DMS 273 (cell line): Measurements from ENCODE around the gene ASCL2.

ENCODE experiments used
- DNase-seq: peaks from one replicate; lab custom pipeline; 2025; ENCODE audit not compliant: unreplicated experiment; lab: John Stamatoyannopoulos, UW

Gene ASCL2, protein sequence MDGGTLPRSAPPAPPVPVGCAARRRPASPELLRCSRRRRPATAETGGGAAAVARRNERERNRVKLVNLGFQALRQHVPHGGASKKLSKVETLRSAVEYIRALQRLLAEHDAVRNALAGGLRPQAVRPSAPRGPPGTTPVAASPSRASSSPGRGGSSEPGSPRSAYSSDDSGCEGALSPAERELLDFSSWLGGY

DNA sequence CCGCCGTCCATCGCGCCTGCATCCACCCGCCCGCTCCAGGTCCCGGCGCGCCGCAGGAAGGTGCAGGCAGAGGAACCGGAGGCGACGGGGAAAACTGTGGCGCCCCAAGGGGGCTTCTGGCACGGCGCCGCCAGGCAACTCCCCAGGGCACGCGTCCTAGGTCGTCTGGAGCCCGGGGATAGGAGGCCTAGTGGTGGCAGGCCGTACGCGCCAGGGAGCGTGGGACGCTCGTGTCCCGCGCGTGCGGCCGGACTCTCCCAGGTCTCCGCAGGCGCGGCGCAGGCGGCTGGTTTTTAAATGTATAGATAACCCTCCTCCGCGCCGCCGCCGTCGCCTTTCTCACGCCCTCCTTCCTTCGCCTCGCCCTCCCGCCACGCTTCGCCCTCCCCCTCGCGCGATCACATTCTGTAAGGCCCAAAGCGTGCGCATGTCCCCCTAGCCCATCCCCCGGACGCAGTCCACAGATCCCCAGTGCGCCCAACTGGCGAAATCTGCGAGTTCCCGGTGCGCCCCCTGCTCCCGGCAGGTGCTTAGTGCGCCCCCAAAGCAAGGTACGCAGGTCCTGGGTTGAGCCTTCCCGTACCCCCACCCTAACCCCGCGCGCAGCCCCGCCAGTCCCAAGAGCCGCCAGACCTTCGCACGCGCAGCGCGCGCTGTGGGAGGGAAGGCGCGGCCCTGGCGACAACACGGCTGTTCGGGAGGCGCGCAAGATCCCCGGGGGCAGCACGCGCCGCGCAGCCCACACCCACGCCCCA lies at the start of gene ASCL2:
ASCL2 (minus strand) TSS at position 267 of the 755 bp plus-strand sequence; CDS start at position 11, 256 bp downstream.
- peak; percentile 38 for DNase-seq

DNA sequence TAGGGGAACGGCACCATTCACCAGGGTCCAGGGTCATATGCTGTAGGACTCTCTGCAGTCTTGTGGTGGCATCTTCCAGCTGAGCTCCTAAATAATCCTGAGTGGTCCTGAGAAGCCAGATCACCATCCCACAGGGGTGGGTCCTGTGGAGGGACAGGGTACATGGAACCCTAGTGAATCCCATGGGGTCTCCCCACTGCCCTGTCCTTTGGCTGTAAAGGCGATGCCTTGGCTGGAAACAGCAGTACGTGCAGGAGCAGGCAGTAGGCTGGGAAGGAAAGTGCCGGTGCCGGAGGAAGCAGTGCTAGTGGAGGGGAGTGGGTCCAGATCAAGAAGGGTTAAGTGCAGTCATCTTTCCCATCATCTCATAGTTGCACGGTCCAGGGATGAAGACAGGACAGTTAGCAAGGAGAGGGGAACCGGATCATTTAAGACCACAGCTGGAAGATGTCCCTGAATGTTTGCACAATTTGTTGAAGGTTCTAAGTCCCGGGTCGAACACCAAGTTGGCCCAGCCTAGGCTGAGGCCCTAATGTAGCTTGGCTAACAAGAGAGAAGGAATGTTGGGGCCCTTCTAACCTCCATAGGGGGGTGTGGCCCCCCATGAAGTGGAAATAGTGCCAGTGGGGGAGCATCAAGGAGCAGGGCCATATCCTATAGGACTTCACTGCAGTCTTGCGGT lies 49.5 kb upstream of the ASCL2 start:
- DNase-seq = no peak

DNA sequence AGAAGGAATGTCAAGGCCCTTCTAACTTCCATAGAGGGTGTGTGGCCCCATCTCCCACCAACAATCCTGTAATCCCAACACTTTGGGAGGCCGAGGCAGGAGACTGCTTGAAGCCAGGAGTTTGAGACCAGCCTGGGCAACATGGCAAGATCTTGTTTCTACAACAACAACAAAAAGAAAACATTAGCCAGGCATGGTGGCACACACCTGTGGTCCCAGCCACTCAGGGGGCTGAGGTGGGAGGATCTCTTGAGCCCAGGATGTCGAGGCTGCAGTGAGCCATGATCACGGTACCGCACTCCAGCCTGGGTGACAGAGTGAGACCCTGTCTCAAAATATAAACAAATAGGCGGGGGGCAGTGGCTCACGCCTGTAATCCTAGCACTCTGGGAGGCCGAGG lies 48.3 kb upstream of the ASCL2 start:
- DNase-seq = no peak

DNA sequence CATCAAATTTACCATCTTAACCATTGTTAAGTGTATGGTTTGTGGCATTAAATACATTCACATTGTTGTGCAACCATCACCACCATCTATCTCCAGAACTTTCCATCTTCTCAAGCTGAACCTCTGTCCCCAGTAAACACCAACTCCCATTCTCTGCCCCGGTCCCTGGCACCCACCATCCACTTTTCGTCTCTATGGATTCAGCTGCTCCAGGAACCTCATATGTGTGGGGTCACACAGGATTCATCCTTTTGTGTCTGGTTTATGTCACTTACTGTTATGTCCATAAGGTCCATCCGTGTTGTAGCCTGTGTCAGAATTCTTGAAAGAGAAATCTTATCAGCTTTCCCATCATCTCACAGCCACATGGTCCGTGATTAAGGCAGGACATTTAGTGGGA lies 47.7 kb upstream of the ASCL2 start:
- DNase-seq = no peak

DNA sequence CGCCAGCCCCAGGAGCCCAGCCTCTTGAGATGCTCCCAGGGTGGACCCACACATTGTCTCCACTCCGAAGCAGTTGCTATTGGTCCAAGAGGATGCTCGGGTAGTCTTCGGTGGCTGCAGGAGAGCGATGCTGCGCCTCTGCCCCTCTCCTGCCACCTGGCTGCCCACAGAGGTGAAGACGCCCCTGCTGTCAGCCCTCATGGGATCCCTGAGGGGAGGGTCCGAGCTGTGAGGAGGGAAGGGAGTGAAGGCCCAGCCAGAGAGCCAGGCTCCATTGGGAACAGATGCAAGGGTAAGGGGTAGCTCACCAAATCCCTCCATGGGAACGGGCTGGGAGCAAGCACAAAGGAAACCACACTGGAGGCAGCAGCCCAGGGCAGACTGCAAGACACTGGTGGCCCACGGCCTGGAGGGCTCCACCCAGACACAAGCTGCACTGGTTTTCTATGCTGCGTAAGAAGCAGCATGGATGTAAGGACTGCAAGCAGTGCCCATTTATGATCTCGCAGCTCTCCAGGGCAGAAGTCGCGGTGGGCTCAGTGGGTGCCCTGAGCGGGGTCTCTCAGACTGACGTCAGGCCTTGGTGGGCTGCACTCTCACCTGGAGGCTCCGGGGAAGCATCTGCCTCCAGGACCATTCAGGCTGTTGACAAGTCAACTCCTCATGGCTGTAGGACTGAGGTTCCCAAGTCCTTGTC lies 47.1 kb upstream of the ASCL2 start:
- DNase-seq = no peak

DNA sequence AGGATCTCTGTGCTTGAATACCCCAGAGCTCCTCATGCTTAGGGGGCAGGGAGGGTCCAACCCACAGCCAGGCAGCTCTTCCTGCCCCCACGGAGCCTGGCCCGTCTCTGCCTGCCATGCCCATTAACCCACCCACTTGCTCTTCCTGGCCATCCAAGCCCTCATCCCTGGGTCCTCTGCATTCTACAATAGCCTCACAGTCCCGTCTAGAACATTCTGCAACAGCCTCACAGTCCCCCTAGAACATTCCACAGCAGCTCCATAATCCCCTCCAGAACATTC lies 46.5 kb upstream of the ASCL2 start:
- DNase-seq = no peak

DNA sequence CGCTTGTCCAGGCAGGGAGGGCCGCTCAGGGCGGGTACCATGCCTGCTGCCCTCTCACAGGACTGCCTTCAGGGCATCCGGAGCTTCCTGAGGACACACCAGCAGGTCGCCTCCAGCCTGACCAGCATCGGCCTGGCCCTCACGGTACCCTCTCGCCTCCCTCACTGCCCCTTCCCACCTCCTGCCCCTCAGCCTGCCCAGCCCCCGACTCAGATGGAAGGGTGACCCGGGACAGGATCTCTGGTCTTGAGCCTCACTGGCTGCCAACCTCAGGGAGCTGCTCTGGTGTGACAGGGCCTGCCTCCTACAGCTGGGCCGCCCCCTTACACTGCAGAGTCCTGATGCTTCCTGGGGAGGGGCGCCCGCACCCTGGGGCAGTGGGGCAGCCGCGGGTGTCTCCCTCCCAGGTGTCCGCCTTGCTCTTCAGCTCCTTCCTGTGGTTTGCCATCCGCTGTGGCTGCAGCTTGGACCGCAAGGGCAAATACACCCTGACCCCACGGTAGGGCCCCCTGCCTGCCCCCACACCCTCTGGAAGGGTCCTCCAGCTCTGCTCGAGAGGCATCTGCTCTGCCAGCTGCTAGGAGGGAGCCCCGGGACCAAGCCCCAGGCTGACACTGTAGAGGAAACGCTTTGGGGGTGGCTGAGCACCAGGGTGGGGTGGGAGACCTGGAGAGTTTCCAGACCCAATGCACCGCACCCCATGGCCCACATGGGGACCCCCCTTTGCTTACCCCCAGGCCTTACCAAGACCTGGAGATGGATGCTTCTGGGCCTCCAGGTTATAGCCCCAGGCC lies 46.0 kb upstream of the ASCL2 start:
- no peak for DNase-seq

DNA sequence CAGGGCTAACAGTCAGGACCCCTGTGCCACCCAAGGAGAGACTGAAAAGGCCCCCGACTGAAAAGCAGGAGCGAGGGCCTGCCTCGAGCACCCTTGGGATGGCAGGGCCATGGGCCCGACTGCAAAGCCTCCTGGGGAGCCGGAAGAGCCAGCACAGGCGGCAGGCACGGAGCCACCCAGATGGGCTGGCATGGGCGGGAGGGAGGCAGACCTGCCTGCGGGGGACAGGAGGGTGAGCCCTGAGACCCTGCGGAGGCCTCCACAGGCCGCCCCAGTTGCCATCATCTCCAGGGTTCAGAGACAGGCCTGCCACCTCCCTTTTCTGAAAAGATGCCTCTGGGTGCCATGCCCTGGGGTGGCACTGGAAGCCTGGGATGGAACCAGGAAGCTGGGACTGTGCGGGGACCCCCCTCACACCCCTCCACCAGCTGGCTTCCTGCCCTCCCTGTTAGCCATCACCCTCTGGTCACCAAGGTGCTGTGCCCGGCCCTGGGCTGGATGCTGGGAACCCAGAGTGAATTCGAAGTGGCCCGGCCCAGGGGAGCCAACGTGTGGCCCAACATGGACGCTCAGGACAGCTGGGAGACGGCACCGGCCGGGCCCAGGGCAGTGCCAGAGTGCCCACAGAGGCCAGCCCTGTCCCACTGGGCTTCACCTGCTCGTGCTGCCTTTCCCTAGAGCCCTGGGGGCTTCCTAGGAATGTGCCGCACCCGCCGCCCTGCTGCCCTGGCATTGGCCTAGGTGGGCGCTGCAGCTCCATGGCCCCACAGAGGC lies 45.2 kb upstream of the ASCL2 start:
- DNase-seq = no peak

DNA sequence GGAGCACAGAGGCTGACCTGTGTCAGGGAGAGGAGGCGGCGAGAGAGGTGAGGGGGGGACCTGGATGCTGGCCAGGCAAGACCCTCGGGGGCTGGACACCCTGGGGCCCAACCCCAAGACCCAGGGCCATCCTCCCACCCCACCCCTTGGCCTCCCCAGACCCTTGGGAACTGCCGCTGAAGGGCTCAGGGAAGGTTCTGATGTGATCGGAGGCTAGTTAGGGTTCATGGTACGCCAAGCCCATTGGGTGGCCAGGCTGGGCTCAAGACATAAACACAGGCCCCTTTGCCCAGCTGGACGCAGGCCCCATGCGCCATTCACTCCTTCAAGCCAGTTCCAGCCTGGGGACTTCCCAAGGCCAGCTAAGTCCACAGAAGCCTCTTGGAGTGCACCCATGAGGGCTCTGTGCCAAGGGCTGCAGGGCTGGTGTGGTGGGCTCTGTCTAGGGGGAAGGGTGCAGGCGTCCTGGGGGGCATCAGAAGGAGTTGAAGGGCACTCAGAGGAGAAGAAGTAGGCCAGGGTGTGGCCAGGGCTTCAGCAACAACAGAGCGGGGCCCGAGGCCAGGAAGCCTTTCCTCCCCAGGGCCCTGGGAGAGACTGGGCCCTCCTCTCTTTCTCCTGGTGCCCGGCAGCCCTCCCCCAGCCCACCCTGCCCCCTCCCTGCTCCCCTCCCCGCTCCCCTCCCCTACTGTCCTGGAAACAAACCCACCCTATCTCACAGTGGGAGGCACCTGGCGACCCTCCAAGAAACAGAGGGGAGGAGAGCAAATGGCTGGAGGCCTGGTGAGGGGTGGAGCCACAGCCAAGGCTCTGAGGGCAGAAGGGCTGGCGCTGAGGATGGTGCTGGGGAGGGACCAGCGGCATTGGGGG lies 44.4 kb upstream of the ASCL2 start:
- peak; percentile 86 for DNase-seq

DNA sequence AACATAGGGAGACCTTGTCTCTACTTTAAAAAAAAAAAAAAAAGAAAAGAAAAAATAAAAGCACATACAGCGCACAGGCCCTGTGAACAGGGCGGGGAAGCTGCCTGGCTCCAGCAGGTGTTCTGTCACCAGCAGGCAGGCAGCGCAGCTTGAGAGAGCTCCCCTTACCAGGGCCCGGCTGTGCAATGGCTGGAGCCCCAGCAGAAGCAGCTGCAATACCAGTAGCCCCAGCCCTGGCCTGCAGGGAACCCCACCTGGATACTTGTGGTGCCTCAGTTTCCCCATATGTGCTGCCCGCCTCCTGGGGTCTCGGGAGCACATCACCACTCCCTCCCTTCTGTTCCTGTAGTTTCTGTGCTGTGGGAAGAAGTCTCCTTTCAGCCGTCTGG lies 43.7 kb upstream of the ASCL2 start:
- DNase-seq = no peak

DNA sequence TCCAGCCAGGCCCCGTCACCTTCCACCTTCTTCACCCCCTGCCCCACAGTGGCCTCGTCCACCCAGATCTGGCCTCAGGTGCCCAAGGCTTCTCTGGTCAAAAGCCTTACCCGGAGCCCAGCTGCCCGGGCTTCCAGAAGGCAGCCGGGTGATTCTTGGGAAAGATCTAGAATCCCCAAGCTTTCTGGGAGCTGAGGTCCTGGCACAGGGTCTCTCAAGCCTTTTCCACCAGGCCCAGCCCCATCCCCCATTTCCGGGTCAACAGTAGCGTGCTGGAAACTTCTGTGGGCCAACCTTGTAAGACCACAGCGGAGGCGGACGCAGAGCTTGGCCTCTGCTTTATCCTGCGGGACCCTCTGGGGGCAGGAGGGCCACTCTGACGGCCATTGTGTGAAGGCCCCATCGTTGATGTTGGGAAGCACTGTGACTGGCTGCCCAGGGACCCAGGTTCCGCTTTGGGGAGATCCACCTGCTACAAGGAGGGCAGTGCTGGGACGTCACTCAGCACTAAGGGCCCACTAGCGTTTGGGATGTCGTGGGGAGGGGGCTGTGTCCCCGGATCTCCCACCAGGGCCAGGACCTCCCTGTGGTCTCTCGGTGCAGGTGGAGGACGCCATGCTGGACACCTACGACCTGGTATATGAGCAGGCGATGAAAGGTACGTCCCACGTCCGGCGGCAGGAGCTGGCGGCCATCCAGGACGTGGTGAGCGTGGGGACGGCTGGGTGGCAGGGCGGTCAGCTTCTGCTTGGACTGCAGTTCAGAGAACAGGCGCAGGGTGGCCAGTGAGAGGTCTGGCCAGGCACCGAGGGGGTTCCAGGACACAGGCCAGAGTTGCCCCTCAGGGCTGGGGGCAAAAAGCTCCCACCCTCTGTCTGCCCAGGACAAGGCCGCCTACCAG lies 42.9 kb upstream of the ASCL2 start:
- no peak for DNase-seq

DNA sequence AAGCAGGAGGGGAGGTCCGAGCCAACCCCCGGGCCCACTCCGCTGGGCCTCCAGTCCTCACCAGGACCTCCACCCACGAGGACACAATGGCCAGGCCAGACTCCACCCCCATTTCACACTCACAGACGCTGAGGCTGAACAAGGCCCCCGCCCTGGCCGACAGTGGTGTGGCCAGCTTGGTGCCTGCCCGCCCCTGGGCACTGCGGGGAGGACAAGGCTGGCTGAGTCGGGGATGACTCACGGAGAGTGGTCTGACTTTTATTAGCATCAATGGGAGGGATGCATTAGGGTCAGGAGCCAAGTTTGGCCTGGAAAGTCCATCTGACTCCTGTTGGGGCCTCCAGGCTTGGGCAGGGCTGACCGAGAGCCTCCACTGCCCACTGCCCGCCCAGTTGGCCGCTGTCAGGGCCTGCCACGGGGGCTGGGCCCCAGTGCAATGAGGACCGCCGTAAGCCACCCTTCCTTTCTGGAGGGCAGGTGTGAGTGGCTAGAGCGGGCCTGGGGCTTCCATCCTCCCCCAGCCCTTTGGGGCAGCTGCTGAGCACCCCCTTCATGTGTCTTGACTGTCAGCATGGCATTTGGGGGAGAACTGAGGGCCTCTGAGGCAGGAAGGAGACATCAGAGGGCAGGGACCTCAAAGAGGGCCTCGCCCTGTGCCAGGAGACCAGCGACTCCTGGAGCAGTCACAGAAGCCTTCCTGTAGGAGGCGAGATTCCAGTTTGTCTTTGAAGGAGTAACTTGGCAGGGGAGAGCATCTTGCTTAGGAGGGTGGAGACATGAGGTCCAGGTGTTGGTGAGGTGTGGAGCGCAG lies 42.0 kb upstream of the ASCL2 start:
- DNase-seq = no peak

DNA sequence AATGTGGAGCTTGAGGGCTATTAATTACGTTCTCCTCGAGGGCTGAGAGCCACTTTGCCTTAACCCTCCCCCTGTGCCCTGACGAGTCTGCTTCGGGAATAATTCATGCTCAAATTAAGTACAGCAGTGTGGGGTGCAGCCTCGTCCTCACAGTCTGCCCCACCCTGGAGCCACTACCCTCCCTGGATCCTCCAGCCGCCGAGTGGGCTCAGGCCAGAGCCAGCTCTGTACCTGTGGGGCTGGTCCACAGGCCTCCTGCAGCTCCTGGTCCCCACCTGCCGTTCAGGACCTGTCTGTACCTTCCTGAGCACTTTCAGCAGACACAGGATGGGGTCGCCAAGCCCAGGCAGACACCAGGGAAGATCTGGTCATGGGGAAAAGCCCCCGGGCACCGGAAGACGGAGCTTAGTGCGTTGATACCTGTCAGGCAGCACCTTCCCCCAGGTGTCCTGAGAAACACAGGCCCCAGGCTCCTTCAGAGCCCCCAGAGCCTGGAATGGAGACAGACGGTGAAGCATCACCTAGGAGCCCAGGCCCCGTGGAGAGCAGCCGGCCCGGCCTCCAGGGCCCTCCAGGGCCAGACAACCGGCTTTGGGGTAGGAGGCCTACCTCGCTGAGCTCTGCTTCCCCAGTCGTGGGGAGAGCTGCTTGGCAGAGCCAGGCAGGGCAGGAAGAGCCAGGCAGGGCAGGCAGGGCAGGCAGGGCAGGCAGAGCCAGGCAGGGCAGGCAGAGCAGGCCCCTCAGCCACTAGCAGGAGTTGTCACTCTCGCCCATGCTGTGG lies 41.2 kb upstream of the ASCL2 start:
- DNase-seq = no peak

DNA sequence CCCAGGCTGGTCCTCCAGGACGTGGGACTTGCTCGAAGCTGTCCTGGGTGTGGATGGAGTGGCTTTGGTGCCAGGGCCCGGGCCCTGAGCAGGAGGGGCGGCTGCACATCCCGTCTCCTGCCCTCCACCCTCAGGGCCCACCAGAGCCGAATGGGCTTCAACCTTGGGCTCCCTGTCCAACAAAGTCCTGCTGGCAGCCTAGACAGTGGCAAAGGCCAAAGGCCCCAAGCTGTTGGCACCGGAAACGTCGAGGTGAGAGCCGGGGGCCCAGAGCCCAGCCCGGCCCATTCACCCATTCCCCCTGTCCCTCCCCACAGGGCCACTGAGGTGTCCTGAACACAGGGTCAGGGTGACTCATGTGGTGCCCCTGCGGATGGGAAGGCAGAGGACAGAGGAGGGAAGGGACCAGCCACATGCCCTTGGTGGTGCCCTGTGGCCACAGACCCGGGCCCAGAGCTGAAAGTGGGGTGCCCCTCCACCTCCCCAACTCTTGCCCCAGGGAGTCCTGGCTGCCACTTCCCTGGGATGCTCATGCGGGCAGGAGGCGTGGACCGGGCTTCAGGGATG lies 40.5 kb upstream of the ASCL2 start:
- no peak for DNase-seq

DNA sequence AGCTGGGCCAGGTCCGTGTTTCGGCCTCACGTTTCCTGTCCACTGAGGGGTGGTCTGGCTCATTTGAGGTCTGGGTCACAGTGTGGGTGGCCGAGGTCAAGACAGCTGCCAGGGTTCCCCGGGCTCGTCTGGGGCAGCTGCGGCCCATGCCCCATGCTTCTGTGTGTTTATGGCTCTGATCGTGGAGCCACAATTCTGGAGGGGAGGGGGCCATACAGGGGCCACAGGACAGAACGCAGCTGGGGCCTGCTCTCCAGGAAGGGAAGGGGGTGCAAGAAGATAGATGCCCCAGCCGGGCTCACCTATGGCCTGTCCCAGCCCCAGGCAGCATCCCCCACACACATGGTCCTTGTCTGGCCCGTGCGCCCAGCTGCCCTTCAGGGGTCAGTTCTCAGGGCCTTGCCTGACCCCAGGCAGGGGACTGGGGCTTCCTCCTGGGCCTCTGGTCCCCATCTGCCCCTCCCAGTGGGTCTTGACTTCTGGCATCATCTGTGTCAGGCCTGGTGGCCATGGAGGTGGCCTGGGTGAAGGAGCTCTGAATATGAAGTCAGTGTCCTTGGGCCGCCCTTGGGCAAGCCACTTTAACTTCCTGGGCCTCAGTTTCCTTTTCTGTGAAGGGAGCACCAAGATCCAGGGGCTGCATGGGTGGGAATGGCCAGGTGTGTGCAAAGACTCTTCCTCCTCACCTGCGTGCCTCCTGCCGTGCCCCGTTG lies 39.8 kb upstream of the ASCL2 start:
- no peak for DNase-seq
